ENCODE results near the gene ETS1.

DNA sequence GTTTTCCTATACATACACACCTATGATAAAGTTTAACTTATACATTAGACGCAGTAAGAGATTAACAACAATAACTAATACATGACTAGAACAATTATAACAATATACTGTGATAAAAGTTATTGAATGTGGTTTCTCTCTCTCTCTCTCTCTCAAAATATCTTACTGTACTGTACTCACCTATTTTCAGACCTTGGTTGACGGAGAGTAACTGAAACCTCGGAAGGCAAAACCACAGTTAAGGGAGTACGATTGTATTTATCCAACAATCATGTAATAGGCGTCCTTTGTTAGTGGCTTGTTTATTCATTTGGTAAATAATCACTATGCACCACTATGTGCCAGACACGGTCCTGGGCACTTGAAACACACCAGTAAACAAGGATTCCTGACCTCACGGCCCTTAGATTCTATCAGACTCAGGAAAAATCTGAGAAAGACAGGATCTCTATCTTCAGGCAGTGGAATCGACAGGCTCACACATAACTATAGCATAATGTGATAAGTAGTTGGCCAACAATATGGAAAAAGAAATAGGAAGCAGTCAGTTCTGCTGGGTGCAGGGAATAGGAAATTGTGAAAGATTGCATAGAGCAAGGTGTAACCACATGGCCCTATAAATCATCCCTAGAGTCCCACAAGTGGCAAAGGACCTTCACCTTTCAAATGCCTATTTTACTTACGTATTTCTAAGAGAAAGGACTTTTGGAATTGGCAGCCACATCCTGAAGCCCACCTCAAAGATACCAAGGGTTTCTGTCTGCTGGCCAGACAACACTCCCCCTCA, 12.0 kb downstream of the ETS1 start:
- no peak for TF ChIP-seq POLR2A (IDR thresholded peaks at IDR 0.05)
- no peak for TF ChIP-seq CTCF (IDR thresholded peaks at IDR 0.05 in 8 of 11, conservative IDR thresholded peaks at IDR 0.05 in 3 of 11)
- no peak for TF ChIP-seq POLR2AphosphoS5 (IDR thresholded peaks at IDR 0.05)
